Transverse colon (tissue), 4 donors: Measurements from ENCODE around the gene BMP10. TPM values are rescaled to one million over a fixed set of nuclear protein-coding genes. Genes with fewer than 3 reads are reported as not detected.
"Not testable (repeated sequence)": the region's sequence is repeated elsewhere in the genome, so short reads cannot be mapped to it uniquely, and the experiment has no call there.

ENCODE experiments used
- DNase-seq: peaks from one replicate; pipeline ENCODE4 v3.0.0-alpha.2; 2019
- H3K27ac ChIP-seq, 4 donors: fragments of 200-600 bp; sonication (generic); 2 replicates each; pipeline ENCODE4 v1.5.1; 2016 to 2018; ENCODE audit warnings: inconsistent platforms in 4 of 4
- H3K27me3 ChIP-seq: fragments of 200-600 bp; sonication (generic); 2 replicates; pipeline ENCODE4 v1.5.1; 2017; ENCODE audit warnings: inconsistent platforms
- H3K36me3 ChIP-seq, 4 donors: fragments of 200-600 bp; sonication (generic); 2 replicates each; pipeline ENCODE4 v1.5.1; 2017 to 2019; ENCODE audit warnings: inconsistent platforms in 4 of 4
- H3K4me1 ChIP-seq, 4 donors: fragments of 200-600 bp; sonication (generic); 2 replicates each; pipeline ENCODE4 v1.5.1; 2017 to 2020; ENCODE audit warnings: inconsistent platforms in 4 of 4
- H3K4me3 ChIP-seq, 4 donors: fragments of 200-600 bp; sonication (generic); 1 replicate in 1 of 4; 2 replicates in 3 of 4; pipeline versions ENCODE4 v1.5.1 to v1.6.1; 2017 to 2019; ENCODE audit warnings: inconsistent platforms in 4 of 4
- H3K9me3 ChIP-seq, 2 donors: fragments of 200-600 bp; sonication (generic); 2 replicates each; pipeline ENCODE4 v1.5.1; 2017 to 2019; ENCODE audit warnings: inconsistent platforms in 2 of 2
- CTCF ChIP-seq, 5 experiments: fragments of 200-600 bp in 3 of 5; fragments of 450-650 bp in 2 of 5; sonication (generic) in 3 of 5; IDR thresholded peaks; 1 replicate in 2 of 5; 2 replicates in 3 of 5; pipeline ENCODE4 v1.5.1; 2016 to 2017; ENCODE audit warnings: antibody characterized with exemption in 5 of 5, inconsistent platforms in 3 of 5, mild to moderate bottlenecking in 2 of 5, moderate library complexity in 1 of 5
- EP300 ChIP-seq: sonication (generic); formaldehyde crosslinking; IDR thresholded peaks from one replicate; pipeline ENCODE4 v1.6.1; 2017; ENCODE audit warnings: antibody characterized with exemption, low read depth
- POLR2A ChIP-seq: fragments of 450-650 bp; IDR thresholded peaks from one replicate; pipeline ENCODE4 v1.6.1; 2016; ENCODE audit warnings: antibody characterized with exemption, mild to moderate bottlenecking, moderate library complexity
- POLR2AphosphoS5 ChIP-seq, 3 donors: sonication (generic); formaldehyde crosslinking; IDR thresholded peaks; one replicate each; pipeline ENCODE4 v1.6.1; 2016; ENCODE audit warnings: antibody characterized with exemption in 3 of 3
- WGBS, 2 donors: methylation state at CpG; one replicate each; pipeline ENCODE4 v1.1.5; 2018; ENCODE audit warnings: low coverage in 1 of 2; 5-methylcytosine and 5-hydroxymethylcytosine counted together
- in situ Hi-C, 4 donors: fragments of 200-750 bp; cut with MboI; loops; one replicate each; pipeline versions ENCODE4 v1.15.0 to v1.15.1; 2017; ENCODE audit warnings: low sequenced_read_pairs in 3 of 4, low pct_ligation_motif_present in 1 of 4, low pct_unique_long_range_greater_than_20kb in 1 of 4
- intact Hi-C: fragments of 100-400 bp; cut with DNase I; formaldehyde crosslinking; loops from one replicate; pipeline ENCODE4 v1.15.1; 2023; ENCODE audit warnings: low total_unique reads
- total RNA-seq, 4 donors: library from RNA; depleted of rRNA; stranded (reverse); fragments of >200 nt; gene quantifications; one replicate each; pipeline ENCODE4 v1.1.0, GENCODE V29; 2016

BMP10 gene
- total RNA-seq, 4 donors from 2014 or later: not detected

GRCh38 chr2:68905116-68905515, 33.9 kb upstream of the BMP10 start:
- intact Hi-C loops: loop anchor here (5.0 kb wide), 1 partner anchor 153 kb away; no protein-coding TSS in a partner anchor
- DNase-seq: no peak
- no peak for TF ChIP-seq CTCF (IDR thresholded peaks at IDR 0.05)
- no peak for TF ChIP-seq POLR2A
- no peak for TF ChIP-seq EP300
- TF ChIP-seq POLR2AphosphoS5 (IDR thresholded peaks at IDR 0.05): no peak
- Histone ChIP-seq H3K4me3 (no peak overlapping the region), H3K9me3 (no peaks in the 10 kb centered on the region), H3K27ac (no peak overlapping the region), H3K27me3 (no peaks in the 10 kb centered on the region), H3K36me3 (no peaks in the 10 kb centered on the region), H3K4me1 (peaks cover 11 to 17% (median 13%) of the 10 kb centered on the region in 4 donors)
- 94 to 97% methylated on average over 2 of the region's 2 CpGs for WGBS, 2 donors
- in situ Hi-C loops: loop anchor here (5.0 to 25.0 kb wide), 5 partner anchors 153 to 418 kb away; partner anchors contain the start of gene ARHGAP25 (in 1 of the 4)

- Histone ChIP-seq H3K4me1 (no peaks in the 10 kb centered on the region), H3K36me3 (no peaks in the 10 kb centered on the region), H3K9me3 (no peaks in the 10 kb centered on the region), H3K4me3 (no peak overlapping the region), H3K27me3 (no peaks in the 10 kb centered on the region), H3K27ac (no peak overlapping the region)
- intact Hi-C loops: no loop called here
- in situ Hi-C loops: loop anchor here in 3 of 4 donors (10.0 to 25.0 kb wide), 4 partner anchors 157 to 414 kb away; partner anchors contain the start of gene ARHGAP25 (in 1 of the 3)
- no peak for DNase-seq
- TF ChIP-seq CTCF (IDR thresholded peaks at IDR 0.05) (no peak), POLR2AphosphoS5 (IDR thresholded peaks at IDR 0.05) (no peak), POLR2A (no peak), EP300 (no peak)
- WGBS, 2 donors: 89 to 97% methylated on average over 1 of the region's 1 CpG
These were observed 30.4 kb upstream of the BMP10 start for GRCh38 chr2:68901561-68901960.

- no peaks in the 10 kb centered on the region for H3K27me3 ChIP-seq
- H3K4me1 ChIP-seq: no peaks in the 10 kb centered on the region
- DNase-seq: no peak
- intact Hi-C loops (no loop called here), in situ Hi-C loops (loop anchor here in 3 of 4 donors (10.0 to 25.0 kb wide), 4 partner anchors 156 to 414 kb away; partner anchors contain the start of gene ARHGAP25 (in 1 of the 3))
- no peak overlapping the region for H3K4me3 ChIP-seq
- no peak overlapping the region for H3K27ac ChIP-seq
- no peaks in the 10 kb centered on the region for H3K36me3 ChIP-seq
- H3K9me3 ChIP-seq: no peaks in the 10 kb centered on the region
- TF ChIP-seq POLR2AphosphoS5 (IDR thresholded peaks at IDR 0.05): no peak
- TF ChIP-seq POLR2A: no peak
- TF ChIP-seq CTCF (IDR thresholded peaks at IDR 0.05): no peak
- TF ChIP-seq EP300: no peak
- WGBS, 2 donors: 86 to 100% methylated on average over 2 to 4 of the region's 4 CpGs
These were observed 30.0 kb upstream of the BMP10 start for GRCh38 chr2:68901199-68901514.

- Histone ChIP-seq H3K27me3 (no peaks in the 10 kb centered on the region), H3K27ac (no peak overlapping the region), H3K4me1 (no peaks in the 10 kb centered on the region), H3K36me3 (no peaks in the 10 kb centered on the region), H3K9me3 (no peaks in the 10 kb centered on the region), H3K4me3 (no peak overlapping the region)
- TF ChIP-seq POLR2A (no peak), CTCF (IDR thresholded peaks at IDR 0.05) (no peak), EP300 (no peak), POLR2AphosphoS5 (IDR thresholded peaks at IDR 0.05) (no peak)
- intact Hi-C loops: no loop called here
- DNase-seq: no peak
- 88 to 96% methylated on average over 2 to 5 of the region's 5 CpGs for WGBS, 2 donors
- in situ Hi-C loops: loop anchor here in 3 of 4 donors (10.0 to 25.0 kb wide), 4 partner anchors 156 to 413 kb away; partner anchors contain the start of gene ARHGAP25 (in 1 of the 3)
These were observed 29.4 kb upstream of the BMP10 start for GRCh38 chr2:68900496-68901198.

- in situ Hi-C loops: loop anchor here in 1 of 4 donors (10.0 kb wide), 1 partner anchor 51 kb away; no protein-coding TSS in a partner anchor
- H3K27ac ChIP-seq, H3K4me1 ChIP-seq, intact Hi-C loops, H3K4me3 ChIP-seq, H3K27me3 ChIP-seq, DNase-seq, H3K9me3 ChIP-seq, H3K36me3 ChIP-seq: not testable (repeated sequence)
- 96% methylated on average over 6 of the region's 6 CpGs; no CpG with 5 or more reads in 1 of the 2 donors for WGBS, 2 donors
These were observed 24.8 kb upstream of the BMP10 start for GRCh38 chr2:68895981-68896380.
